GM12878 (cell line): ENCODE measurements around the gene LXN. TPM values are rescaled to one million over a fixed set of nuclear protein-coding genes. Genes with fewer than 3 reads are reported as not detected.

Experiments
- ASH2L ChIP-seq: fragments of 300-600, 200-600 bp; sonication (generic); IDR thresholded peaks from 2 replicates; pipeline ENCODE4 v1.6.1; 2017; ENCODE audit warnings: low read depth, mild to moderate bottlenecking, borderline replicate concordance
- GABPA ChIP-seq: IDR thresholded peaks from 2 replicates; pipeline ENCODE4 v1.6.1; 2014; ENCODE audit warnings: antibody characterized with exemption, low read depth, mild to moderate bottlenecking, inconsistent platforms
- IKZF1 ChIP-seq: fragments of 450-650 bp; conservative IDR thresholded peaks from 2 replicates; pipeline ENCODE4 v1.6.1; 2017; ENCODE audit warnings: antibody characterized with exemption, mild to moderate bottlenecking
- IRF4 ChIP-seq: IDR thresholded peaks from 2 replicates; pipeline ENCODE4 v1.6.1; 2011; ENCODE audit warnings: low read depth, low read length
- JUND ChIP-seq: IDR thresholded peaks from 2 replicates; pipeline ENCODE4 v1.6.1; 2012; ENCODE audit warnings: low read depth, mild to moderate bottlenecking, low read length, improper control_type of control experiment, moderate library complexity
- LARP7 ChIP-seq: fragments of 450-650 bp; IDR thresholded peaks from 2 replicates; pipeline ENCODE4 v1.6.1; 2017; ENCODE audit warnings: mild to moderate bottlenecking
- MAX ChIP-seq: IDR thresholded peaks from 2 replicates; pipeline ENCODE4 v1.6.1; 2012; ENCODE audit warnings: low read depth, low read length, improper control_type of control experiment
- MEF2A ChIP-seq: IDR thresholded peaks from 2 replicates; pipeline ENCODE4 v1.6.1; 2011; ENCODE audit warnings: low read depth, mild to moderate bottlenecking, low read length, moderate library complexity; ENCODE audit not compliant: insufficient read depth
- MTA3 ChIP-seq: IDR thresholded peaks from 2 replicates; pipeline ENCODE4 v1.6.1; 2012; ENCODE audit warnings: low read length, inconsistent platforms, borderline replicate concordance
- MXI1 ChIP-seq: fragments of 150-350 bp; IDR thresholded peaks from 2 replicates; pipeline ENCODE4 v1.6.1; 2011; ENCODE audit warnings: low read depth, mild to moderate bottlenecking, inconsistent platforms, low read length, improper control_type of control experiment
- NFYB ChIP-seq: IDR thresholded peaks from 2 replicates; pipeline ENCODE4 v1.6.1; 2011; ENCODE audit warnings: low read depth, mild to moderate bottlenecking, low read length, improper control_type of control experiment, moderate library complexity; ENCODE audit not compliant: insufficient read depth
- PAX5 ChIP-seq: IDR thresholded peaks from 2 replicates; pipeline ENCODE4 v1.6.1; 2011; ENCODE audit warnings: low read depth, low read length, borderline replicate concordance
- PKNOX1 ChIP-seq: fragments of 450-650 bp; IDR thresholded peaks from 2 replicates; pipeline ENCODE4 v1.6.1; 2016; ENCODE audit warnings: mild to moderate bottlenecking
- PML ChIP-seq: IDR thresholded peaks from 2 replicates; pipeline ENCODE4 v1.6.1; 2012; ENCODE audit warnings: low read length, inconsistent platforms
- POLR2A ChIP-seq: IDR thresholded peaks from 2 replicates; pipeline ENCODE4 v1.6.1; 2011; ENCODE audit warnings: low read depth, mild to moderate bottlenecking, low read length
- POLR2AphosphoS5 ChIP-seq: IDR thresholded peaks from 2 replicates; pipeline ENCODE4 v1.6.1; 2011; ENCODE audit warnings: mild to moderate bottlenecking, low read length, inconsistent platforms
- PRDM15 ChIP-seq: fragments of 450-650 bp; formaldehyde crosslinking; IDR thresholded peaks from 2 replicates; pipeline ENCODE4 v1.4.0; 2020; ENCODE audit warnings: mild to moderate bottlenecking, moderate library complexity
- RB1 ChIP-seq: fragments of 450-650 bp; formaldehyde crosslinking; IDR thresholded peaks from 2 replicates; pipeline ENCODE4 v1.6.1; 2017; ENCODE audit warnings: mild to moderate bottlenecking, borderline replicate concordance
- REST ChIP-seq: IDR thresholded peaks from 2 replicates; pipeline ENCODE4 v1.6.1; 2012; ENCODE audit warnings: mild to moderate bottlenecking, low read depth, low read length
- SREBF1 ChIP-seq: IDR thresholded peaks from 2 replicates; pipeline ENCODE4 v1.6.1; 2012; ENCODE audit warnings: mild to moderate bottlenecking, low read length
- TBL1XR1 ChIP-seq: IDR thresholded peaks from 2 replicates; pipeline ENCODE4 v1.6.1; 2012; ENCODE audit warnings: low read depth, low read length, improper control_type of control experiment
- WRNIP1 ChIP-seq: IDR thresholded peaks from 2 replicates; pipeline ENCODE4 v1.6.1; 2011; ENCODE audit warnings: low read depth, low read length, improper control_type of control experiment, borderline replicate concordance
- ZNF384 ChIP-seq: IDR thresholded peaks from 2 replicates; pipeline ENCODE4 v1.6.1; 2012; ENCODE audit warnings: low read depth, mild to moderate bottlenecking, low read length, improper control_type of control experiment, borderline replicate concordance
- ZSCAN29 ChIP-seq: fragments of 450-650 bp; IDR thresholded peaks from 2 replicates; pipeline ENCODE4 v1.6.1; 2017; ENCODE audit warnings: mild to moderate bottlenecking, moderate library complexity
- polyA plus RNA-seq, 11 experiments: library from polyadenylated mRNA; depleted of rRNA in 4 of 11; unstranded in 6 of 11; stranded (reverse) in 5 of 11; fragments of >200 nt; fragmentation: Nextera tagmentation in 4 of 11; fragmentation: Illumina TruSeq in 1 of 11; extraction: Ambion mirVana in 4 of 11; extraction: Trizol in 1 of 11; gene quantifications; 1 replicate in 1 of 11; 2 replicates in 10 of 11; pipeline versions ENCODE4 v1.2.1 to v1.2.3, GENCODE V29; 2011 to 2016; ENCODE audit warnings: inconsistent platforms in 2 of 11, missing spikeins in 2 of 11, low read depth in 1 of 11
- total RNA-seq, 4 experiments: library from RNA; depleted of rRNA in 3 of 4; stranded (reverse); fragments of >200 nt in 3 of 4; fragmentation: Illumina TruSeq in 1 of 4; extraction: Trizol in 1 of 4; gene quantifications; 2 replicates each; pipeline versions ENCODE4 v1.2.1 to v1.2.3, GENCODE V29; 2013 to 2021

LXN gene
- total and polyA plus RNA-seq, 10 of the 15 experiments (the other 5 are each of a cell fraction or from before 2014, with no cell fraction given) = 10.7 to 45.0 (median 20.4) TPM

GRCh38 chr3:158644345-158644908 is 28.0 kb downstream of the LXN start, which contains the start of gene GFM1 (continued):
- peak; percentile 96 for TF ChIP-seq PKNOX1
- TF ChIP-seq MAX = peak; percentile 93
- peak; percentile 98 for TF ChIP-seq GABPA
- peak; percentile 81 for TF ChIP-seq SREBF1
- TF ChIP-seq NFYB = no peak
- TF ChIP-seq MEF2A = no peak
- no peak for TF ChIP-seq ZNF384
- TF ChIP-seq MXI1 = peak; percentile 98
- no peak for TF ChIP-seq ZSCAN29
- no peak for TF ChIP-seq PRDM15 (CRISPR knock-in tag)
- TF ChIP-seq PML = peak; percentile 83
- peak; percentile 87 for TF ChIP-seq POLR2AphosphoS5
- no peak for TF ChIP-seq MTA3
- no peak for TF ChIP-seq REST
- TF ChIP-seq WRNIP1 = no peak; the same call in 1 of the 2 replicates
- peak; percentile 74 for TF ChIP-seq LARP7
- TF ChIP-seq TBL1XR1 = 0 out of 2 replicates have a peak, but pooled peaks have one; percentile 71
- TF ChIP-seq JUND = no peak
- peak; percentile 77; the same call in 1 of the 2 replicates for TF ChIP-seq PAX5
- 0 out of 2 replicates have a peak, but pooled peaks have one; percentile 27 for TF ChIP-seq IRF4
- peak; percentile 97 for TF ChIP-seq IKZF1
- peak; percentile 95 for TF ChIP-seq POLR2A
- TF ChIP-seq RB1 = peak; percentile 79; the same call in 1 of the 2 replicates
- peak; percentile 97; the same call in 1 of the 2 replicates for TF ChIP-seq ASH2L
